Spinal cord (tissue), 10 donors: ENCODE data around the gene NID2. TPM values are rescaled to one million over a fixed set of nuclear protein-coding genes. Genes with fewer than 3 reads are reported as not detected.

Experiments used
- DNase-seq, 6 donors: peaks; one replicate each; pipeline versions ENCODE4 v3.0.0 to v3.0.0-alpha.2; 2013 to 2015; ENCODE audit warnings: low spot score in 6 of 6, low read depth in 4 of 6
- H3K27ac ChIP-seq: one replicate; pipeline ENCODE4 v1.5.1; 2013; ENCODE audit warnings: low read depth, low read length, control low read depth
- H3K27me3 ChIP-seq: one replicate; pipeline ENCODE4 v1.6.1; 2013; ENCODE audit warnings: low read length; ENCODE audit not compliant: control insufficient read depth, insufficient read depth
- H3K36me3 ChIP-seq: one replicate; pipeline ENCODE4 v1.6.1; 2013; ENCODE audit warnings: low read length; ENCODE audit not compliant: control insufficient read depth, insufficient read depth
- H3K4me1 ChIP-seq: one replicate; pipeline ENCODE4 v1.6.1; 2013; ENCODE audit warnings: low read length; ENCODE audit not compliant: control insufficient read depth, insufficient read depth
- H3K4me3 ChIP-seq: one replicate; pipeline ENCODE4 v1.5.1; 2013; ENCODE audit warnings: low read depth, low read length, control low read depth
- H3K9me3 ChIP-seq: one replicate; pipeline ENCODE4 v1.6.1; 2013; ENCODE audit warnings: low read length; ENCODE audit not compliant: control insufficient read depth, insufficient read depth
- WGBS: methylation state at CpG from one replicate; pipeline ENCODE4 v1.1.5; 2013; ENCODE audit warnings: missing lambda C conversion rate; ENCODE audit not compliant: insufficient coverage; 5-methylcytosine and 5-hydroxymethylcytosine counted together
- polyA plus RNA-seq, 2 donors: library from polyadenylated mRNA; unstranded; fragments of 120-200 nt; gene quantifications; one replicate each; pipeline ENCODE4 v1.2.1, GENCODE V29; 2013; ENCODE audit not compliant: insufficient read length in 2 of 2
- total RNA-seq, 2 donors: library from RNA; depleted of rRNA in 1 of 2; stranded (reverse); fragments of 120-200 nt in 1 of 2; fragments of >200 nt in 1 of 2; gene quantifications; one replicate each; pipeline versions ENCODE4 v1.2.3 to v1.2.4, GENCODE V29; 2013 to 2014
- donor health status: healthy.

Gene NID2
- total and polyA plus RNA-seq, 4 donors, result 36.9 to 270 (median 92.8) TPM

GRCh38 chr14:52058341-52058740 lies 10.5 kb downstream of the NID2 start:
- Histone ChIP-seq H3K4me3 (no peak overlapping the region), H3K4me1 (peaks cover 17% of the 10 kb centered on the region), H3K9me3 (no peaks in the 10 kb centered on the region), H3K36me3 (no peaks in the 10 kb centered on the region), H3K27me3 (no peaks in the 10 kb centered on the region), H3K27ac (no peak overlapping the region)
- 78% methylated on average over 2 of the region's 3 CpGs for WGBS
- no peak for DNase-seq

GRCh38 chr14:52055167-52055566 lies 13.7 kb downstream of the NID2 start:
- Histone ChIP-seq H3K36me3 (no peaks in the 10 kb centered on the region), H3K27ac (no peak overlapping the region), H3K9me3 (no peaks in the 10 kb centered on the region), H3K4me1 (peaks cover 11% of the 10 kb centered on the region), H3K27me3 (no peaks in the 10 kb centered on the region), H3K4me3 (no peak overlapping the region)
- WGBS, result no CpG with 5 or more reads among the region's 2 CpGs
- DNase-seq, result no peak

GRCh38 chr14:52054678-52055077 lies 14.2 kb downstream of the NID2 start:
- no peak for DNase-seq
- Histone ChIP-seq H3K27ac (no peak overlapping the region), H3K27me3 (no peaks in the 10 kb centered on the region), H3K4me1 (peaks cover 12% of the 10 kb centered on the region), H3K9me3 (no peaks in the 10 kb centered on the region), H3K36me3 (no peaks in the 10 kb centered on the region), H3K4me3 (no peak overlapping the region)
- WGBS, result no CpG with 5 or more reads among the region's 1 CpG

GRCh38 chr14:52053044-52053443 lies 15.8 kb downstream of the NID2 start:
- DNase-seq, result no peak
- WGBS, result 94% methylated on average over 4 of the region's 5 CpGs
- Histone ChIP-seq H3K27ac (peak overlapping the region; percentile 19), H3K36me3 (no peaks in the 10 kb centered on the region), H3K4me1 (peaks cover 26% of the 10 kb centered on the region), H3K9me3 (no peaks in the 10 kb centered on the region), H3K4me3 (no peak overlapping the region), H3K27me3 (no peaks in the 10 kb centered on the region)

GRCh38 chr14:52052288-52052943 lies 16.4 kb downstream of the NID2 start:
- H3K27ac ChIP-seq, result peak overlapping the region; percentile 26
- peaks cover 26% of the 10 kb centered on the region for H3K4me1 ChIP-seq
- no peaks in the 10 kb centered on the region for H3K36me3 ChIP-seq
- WGBS, result 89% methylated on average over 7 of the region's 7 CpGs
- no peaks in the 10 kb centered on the region for H3K27me3 ChIP-seq
- no peak overlapping the region for H3K4me3 ChIP-seq
- no peak for DNase-seq
- H3K9me3 ChIP-seq, result no peaks in the 10 kb centered on the region

GRCh38 chr14:52051871-52052270 lies 17.0 kb downstream of the NID2 start:
- H3K27ac ChIP-seq, result peak overlapping the region; percentile 26
- H3K27me3 ChIP-seq, result no peaks in the 10 kb centered on the region
- no peak overlapping the region for H3K4me3 ChIP-seq
- WGBS, result no CpG with 5 or more reads among the region's 2 CpGs
- H3K4me1 ChIP-seq, result peaks cover 26% of the 10 kb centered on the region
- H3K36me3 ChIP-seq, result no peaks in the 10 kb centered on the region
- H3K9me3 ChIP-seq, result no peaks in the 10 kb centered on the region
- DNase-seq, result no peak

GRCh38 chr14:52051251-52051650 lies 17.6 kb downstream of the NID2 start:
- H3K9me3 ChIP-seq, result no peaks in the 10 kb centered on the region
- peak overlapping the region; percentile 26 for H3K27ac ChIP-seq
- no peaks in the 10 kb centered on the region for H3K27me3 ChIP-seq
- no peaks in the 10 kb centered on the region for H3K36me3 ChIP-seq
- no peak overlapping the region for H3K4me3 ChIP-seq
- 78% methylated on average over 3 of the region's 3 CpGs for WGBS
- H3K4me1 ChIP-seq, result peaks cover 26% of the 10 kb centered on the region
- no peak for DNase-seq

GRCh38 chr14:52049721-52050588 lies 18.9 kb downstream of the NID2 start:
- 86% methylated on average over 6 of the region's 6 CpGs for WGBS
- no peak overlapping the region for H3K27ac ChIP-seq

GRCh38 chr14:52049271-52049670 lies 19.6 kb downstream of the NID2 start:
- no peaks in the 10 kb centered on the region for H3K27me3 ChIP-seq
- H3K4me3 ChIP-seq, result no peak overlapping the region
- H3K27ac ChIP-seq, result no peak overlapping the region
- no peak for DNase-seq
- H3K4me1 ChIP-seq, result peaks cover 26% of the 10 kb centered on the region
- WGBS, result 74% methylated on average over 4 of the region's 5 CpGs
- no peaks in the 10 kb centered on the region for H3K36me3 ChIP-seq
- H3K9me3 ChIP-seq, result no peaks in the 10 kb centered on the region

More at GRCh38 chr14:52049721-52050588, 18.9 kb downstream of the NID2 start:
- Histone ChIP-seq H3K36me3 (no peaks in the 10 kb centered on the region), H3K27me3 (no peaks in the 10 kb centered on the region), H3K9me3 (no peaks in the 10 kb centered on the region), H3K4me3 (no peak overlapping the region), H3K4me1 (peaks cover 26% of the 10 kb centered on the region)
- no peak for DNase-seq
